SK-N-SH (cell line): ENCODE results near the gene GPR68. TPM values are rescaled to one million over a fixed set of nuclear protein-coding genes. Genes with fewer than 3 reads are reported as not detected.

Experiments used
- CTCF ChIA-PET: fragments of 300-600, 350-600 bp; formaldehyde crosslinking; extraction: SDS; loops from one replicate; lab custom pipeline; 2021; lab: Yijun Ruan, JAX
- POLR2A ChIA-PET: fragments of 350-600 bp; sonication (Branson Sonifier 250); formaldehyde crosslinking; extraction: SDS; loops from one replicate; lab custom pipeline; 2020; ENCODE audit warnings: antibody characterized with exemption, inconsistent platforms; lab: Yijun Ruan, JAX
- DNase-seq: peaks from one replicate; pipeline ENCODE4 v3.0.0; 2012
- H2AFZ ChIP-seq: fragments of 200-600 bp; sonication (generic); 2 replicates; pipeline ENCODE4 v1.8.1; 2016; ENCODE audit warnings: antibody characterized with exemption, mild to moderate bottlenecking, low read depth
- H3F3A ChIP-seq: fragments of 200-600 bp; sonication (generic); replicated peaks from 2 replicates; pipeline ENCODE3; 2016; ENCODE audit warnings: antibody characterized with exemption, mild to moderate bottlenecking; ENCODE audit not compliant: insufficient read depth
- H3K27ac ChIP-seq, 2 experiments: fragments of 200-500 bp in 1 of 2; fragments of 200-600 bp in 1 of 2; sonication (Bioruptor generic) in 1 of 2; sonication (generic), shearing (Covaris generic) in 1 of 2; 2 replicates each; pipeline versions ENCODE4 v1.5.1 to v1.6.1; 2014 to 2016; ENCODE audit warnings: low read depth in 2 of 2, inconsistent platforms in 1 of 2, low read length in 1 of 2, mild to moderate bottlenecking in 1 of 2, mixed read lengths in 1 of 2
- H3K27me3 ChIP-seq: fragments of 200-600 bp; sonication (generic), shearing (Covaris generic); 2 replicates; pipeline ENCODE4 v1.6.1; 2016; ENCODE audit warnings: mixed run types; ENCODE audit not compliant: insufficient read depth
- H3K36me3 ChIP-seq, 2 experiments: fragments of 200-500 bp in 1 of 2; fragments of 200-600 bp in 1 of 2; sonication (Bioruptor generic) in 1 of 2; sonication (generic) in 1 of 2; replicated peaks in 1 of 2; 2 replicates each; pipeline versions ENCODE3 to v1.5.1; 2014 to 2016; ENCODE audit warnings: low read length in 1 of 2, mild to moderate bottlenecking in 1 of 2; ENCODE audit not compliant: insufficient read depth in 2 of 2, control insufficient read depth in 1 of 2
- H3K4me1 ChIP-seq, 2 experiments: fragments of 200-500 bp in 1 of 2; fragments of 200-600 bp in 1 of 2; sonication (Bioruptor generic) in 1 of 2; sonication (generic), shearing (Covaris generic) in 1 of 2; 2 replicates each; pipeline versions ENCODE4 v1.5.1 to v1.6.1; 2014 to 2016; ENCODE audit warnings: low read depth in 1 of 2, low read length in 1 of 2, mixed run types in 1 of 2; ENCODE audit not compliant: insufficient read depth in 2 of 2, control insufficient read depth in 1 of 2
- H3K4me2 ChIP-seq: fragments of 200-600 bp; sonication (generic), shearing (Covaris generic); 2 replicates; pipeline ENCODE4 v1.6.1; 2017; ENCODE audit warnings: mixed run types
- H3K4me3 ChIP-seq, 2 experiments: fragments of 200-500 bp in 1 of 2; fragments of 200-600 bp in 1 of 2; sonication (Bioruptor generic) in 1 of 2; sonication (generic), shearing (Covaris generic) in 1 of 2; 2 replicates each; pipeline versions ENCODE4 v1.5.1 to v1.8.1; 2014 to 2016; ENCODE audit warnings: low read depth in 2 of 2, inconsistent platforms in 1 of 2, low read length in 1 of 2, mild to moderate bottlenecking in 1 of 2, mixed read lengths in 1 of 2, moderate library complexity in 1 of 2
- H3K79me2 ChIP-seq: fragments of 200-600 bp; sonication (generic); 2 replicates; pipeline ENCODE4 v1.8.1; 2017; ENCODE audit warnings: mild to moderate bottlenecking; ENCODE audit not compliant: insufficient read depth
- H3K9ac ChIP-seq: fragments of 200-600 bp; sonication (generic); 2 replicates; pipeline ENCODE4 v1.6.1; 2017; ENCODE audit warnings: mixed run types
- H3K9me2 ChIP-seq: fragments of 200-600 bp; sonication (generic); 2 replicates; pipeline ENCODE4 v1.6.1; 2017; ENCODE audit warnings: mixed run types
- H3K9me3 ChIP-seq: fragments of 200-600 bp; sonication (generic); 2 replicates; pipeline ENCODE4 v1.6.1; 2017; ENCODE audit warnings: mixed run types, mild to moderate bottlenecking, moderate library complexity
- H4K20me1 ChIP-seq: fragments of 200-600 bp; sonication (generic); 2 replicates; pipeline ENCODE4 v1.6.1; 2017; ENCODE audit warnings: mild to moderate bottlenecking, mixed run types; ENCODE audit not compliant: insufficient read depth
- CHD2 ChIP-seq: fragments of 150-350 bp; IDR thresholded peaks from 2 replicates; pipeline ENCODE4 v1.6.1; 2018; ENCODE audit warnings: low read length; ENCODE audit not compliant: partially characterized antibody
- ELF1 ChIP-seq: IDR thresholded peaks from 2 replicates; pipeline ENCODE4 v1.4.0; 2012
- EZH2phosphoT487 ChIP-seq: fragments of 200-600 bp; sonication (generic); IDR thresholded peaks from 2 replicates; pipeline ENCODE4 v1.6.1; 2017; ENCODE audit warnings: low read depth, mixed run types, mild to moderate bottlenecking, antibody characterized with exemption, moderate library complexity, borderline replicate concordance
- FOXJ3 ChIP-seq: sonication (generic); formaldehyde crosslinking; IDR thresholded peaks from 2 replicates; pipeline ENCODE4 v1.5.1; 2020; ENCODE audit warnings: mild to moderate bottlenecking, missing genetic modification reagents
- GABPA ChIP-seq: IDR thresholded peaks from 2 replicates; pipeline ENCODE4 v1.4.0; 2012; ENCODE audit warnings: low read depth, mild to moderate bottlenecking
- GATA2 ChIP-seq: sonication (generic); formaldehyde crosslinking; IDR thresholded peaks from 2 replicates; pipeline ENCODE4 v1.5.0; 2020; ENCODE audit warnings: mild to moderate bottlenecking, missing genetic modification reagents
- IRF3 ChIP-seq: fragments of 150-350 bp; IDR thresholded peaks from 2 replicates; pipeline ENCODE4 v1.6.1; 2016; ENCODE audit warnings: mild to moderate bottlenecking, low read depth, low read length
- JUND ChIP-seq: IDR thresholded peaks from 2 replicates; pipeline ENCODE4 v1.4.0; 2012
- MEF2A ChIP-seq: IDR thresholded peaks from 2 replicates; pipeline ENCODE4 v1.4.0; 2012; ENCODE audit warnings: low read depth, borderline replicate concordance
- NRF1 ChIP-seq: IDR thresholded peaks from 2 replicates; pipeline ENCODE4 v1.6.1; 2012; ENCODE audit warnings: low read depth, mild to moderate bottlenecking, low read length
- POLR2AphosphoS5 ChIP-seq: IDR thresholded peaks from 2 replicates; pipeline ENCODE4 v1.6.1; 2012; ENCODE audit warnings: low read depth, low read length
- RCOR1 ChIP-seq: fragments of 150-350 bp; IDR thresholded peaks from 2 replicates; pipeline ENCODE4 v1.6.1; 2017; ENCODE audit warnings: antibody characterized with exemption, low read length
- REST ChIP-seq: IDR thresholded peaks from 2 replicates; pipeline ENCODE4 v1.6.1; 2012; ENCODE audit warnings: mild to moderate bottlenecking, low read depth, low read length, moderate library complexity
- TCF12 ChIP-seq: IDR thresholded peaks from 2 replicates; pipeline ENCODE4 v1.4.0; 2012
- TEAD4 ChIP-seq: IDR thresholded peaks from 2 replicates; pipeline ENCODE4 v1.4.0; 2012; ENCODE audit warnings: mild to moderate bottlenecking, borderline replicate concordance; ENCODE audit not compliant: insufficient read depth
- USF1 ChIP-seq: IDR thresholded peaks from 2 replicates; pipeline ENCODE4 v1.4.0; 2012; ENCODE audit warnings: low read depth, borderline replicate concordance
- YY1 ChIP-seq: IDR thresholded peaks from 2 replicates; pipeline ENCODE4 v1.4.0; 2012; ENCODE audit warnings: low read depth, mild to moderate bottlenecking
- WGBS: methylation state at CpG from one replicate; pipeline ENCODE4 v1.1.6; 2017; ENCODE audit warnings: low lambda C conversion rate; 5-methylcytosine and 5-hydroxymethylcytosine counted together
- polyA plus RNA-seq, 3 experiments: library from polyadenylated mRNA; depleted of rRNA; stranded (reverse); fragments of >200 nt; gene quantifications; 2 replicates each; pipeline ENCODE4 v1.2.3, GENCODE V29; 2012

The GPR68 gene
- polyA plus RNA-seq, 1 of the 3 experiments (the other 2 are of a cell fraction): 0.18 TPM

- Histone ChIP-seq H3K9me3 (no peaks in the 10 kb centered on the region), H3K4me3 (no peak overlapping the region), H3K27ac (no peak overlapping the region), H3F3A (no peaks in the 10 kb centered on the region), H3K27me3 (no peaks in the 10 kb centered on the region), H2AFZ (no peak overlapping the region), H3K9ac (no peak overlapping the region), H3K9me2 (no peaks in the 10 kb centered on the region)
- CTCF ChIA-PET: no interaction called here
- no peak for TF ChIP-seq IRF3
- TF ChIP-seq RCOR1: no peak
- TF ChIP-seq GATA2 (CRISPR knock-in tag): no peak
- no peak for TF ChIP-seq TEAD4
- TF ChIP-seq TCF12: no peak
- TF ChIP-seq JUND: no peak
- TF ChIP-seq POLR2AphosphoS5: no peak
- no peak for TF ChIP-seq MEF2A
- TF ChIP-seq REST: no peak
- no peak for TF ChIP-seq EZH2phosphoT487
- no peak for TF ChIP-seq YY1
- TF ChIP-seq GABPA: no peak
- no peak for TF ChIP-seq CHD2
- no peak for TF ChIP-seq FOXJ3
- TF ChIP-seq USF1: no peak
- no peak for TF ChIP-seq ELF1
- TF ChIP-seq NRF1: no peak
- TF ChIP-seq, all 33 proteins: peak for 0
- no peak for DNase-seq
- H3K79me2 ChIP-seq: no peaks in the 10 kb centered on the region
- H3K4me2 ChIP-seq: no peak overlapping the region
- no peaks in the 10 kb centered on the region; a peak in 1 of 4 replicates for H3K4me1 ChIP-seq
- peaks cover 0 to 6% of the 10 kb centered on the region in 2 experiments for H3K36me3 ChIP-seq
- POLR2A ChIA-PET: no interaction called here
- no peaks in the 10 kb centered on the region for H4K20me1 ChIP-seq
- 91% methylated on average over 4 of the region's 4 CpGs for WGBS
Measured at GRCh38 chr14:91218014-91218413, 26.5 kb downstream of the GPR68 start.
